Activated CD8-positive, alpha-beta memory T cell treated with anti-CD3 and anti-CD28 coated beads for 48 hours (primary cell): ENCODE data around the gene TMED10.

Experiments used
- DNase-seq, 3 experiments: peaks; one replicate each; pipeline ENCODE4 v3.0.0-alpha.2; 2020; ENCODE audit warnings: low read depth in 2 of 3, low spot score in 2 of 3

TMED10 gene

DNA sequence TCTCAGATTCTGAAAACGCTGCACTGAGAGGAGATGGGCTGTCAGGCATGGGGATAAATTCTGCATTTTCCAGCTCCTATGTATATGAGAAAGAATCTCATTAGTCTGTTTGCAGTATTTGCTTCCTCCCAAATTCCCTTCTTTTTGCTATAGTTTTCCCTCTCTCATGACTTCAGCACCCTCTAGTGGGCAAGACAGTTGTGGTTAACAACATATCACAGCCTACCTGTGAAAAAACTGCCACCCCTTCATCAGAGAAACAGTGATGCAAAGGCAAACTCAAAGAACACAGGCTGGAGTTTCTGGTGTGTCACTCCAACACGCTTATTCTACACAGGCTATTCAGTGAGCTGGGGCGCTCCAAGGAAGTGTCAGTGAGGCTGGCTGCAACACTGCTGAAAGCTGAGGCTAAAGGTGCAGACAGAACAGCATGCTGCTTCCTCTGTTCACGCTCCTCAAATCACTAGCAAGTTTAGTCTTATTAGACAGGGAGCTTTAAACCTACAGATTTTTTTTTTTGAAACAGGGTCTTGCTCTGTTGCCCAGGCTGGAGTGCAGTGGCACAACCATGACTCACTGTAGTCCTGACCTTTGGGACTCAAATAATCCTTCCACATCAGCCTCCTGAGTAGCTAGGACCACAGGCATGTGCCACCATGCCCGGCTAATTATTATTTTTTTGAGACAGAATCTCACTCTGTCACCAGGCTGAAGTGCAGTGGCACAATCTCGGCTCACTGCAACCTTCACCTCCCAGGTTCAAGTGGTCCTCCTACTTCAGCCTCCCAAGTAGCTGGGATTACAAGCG is 87.6 kb downstream of the TMED10 start:
- no peak for DNase-seq

DNA sequence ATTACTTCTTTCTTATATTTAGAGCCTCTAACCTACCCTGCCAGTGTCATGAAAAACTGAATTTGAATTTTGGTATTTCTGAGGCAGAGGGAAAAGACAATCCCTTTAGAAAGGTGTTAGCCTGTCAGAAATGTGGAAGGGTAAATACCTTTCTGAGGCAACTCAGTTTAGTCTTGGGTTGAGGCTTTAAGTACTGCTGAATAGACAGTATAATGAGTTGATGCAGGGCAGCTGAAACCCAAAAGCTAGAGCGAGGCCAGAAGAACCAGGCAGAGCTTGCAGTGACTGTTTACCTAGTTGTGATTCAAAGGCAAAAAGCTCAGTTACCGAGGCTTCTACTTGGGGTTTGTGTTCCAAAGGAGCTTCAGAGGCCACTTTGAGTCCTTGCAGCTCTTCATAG is 88.3 kb downstream of the TMED10 start:
- DNase-seq = no peak

DNA sequence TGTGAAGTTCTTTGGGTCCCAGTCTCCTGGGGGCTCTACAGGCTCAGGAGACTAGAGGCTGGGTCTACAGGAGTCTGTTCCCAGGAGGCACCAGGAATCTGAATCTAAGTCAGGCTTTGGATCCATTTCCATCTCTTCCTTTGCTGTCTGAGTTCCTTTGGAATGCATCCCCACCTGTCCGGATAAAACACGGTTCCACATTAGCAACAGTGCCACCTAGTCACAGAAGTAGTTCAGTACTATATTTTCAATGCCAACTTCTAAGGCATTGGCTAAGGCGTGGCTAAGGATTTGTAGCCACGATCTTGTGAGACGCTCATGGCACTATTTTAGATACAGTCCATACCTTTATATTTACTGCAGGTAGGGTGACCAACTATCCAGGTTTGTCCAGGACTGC is 91.9 kb downstream of the TMED10 start:
- no peak for DNase-seq

DNA sequence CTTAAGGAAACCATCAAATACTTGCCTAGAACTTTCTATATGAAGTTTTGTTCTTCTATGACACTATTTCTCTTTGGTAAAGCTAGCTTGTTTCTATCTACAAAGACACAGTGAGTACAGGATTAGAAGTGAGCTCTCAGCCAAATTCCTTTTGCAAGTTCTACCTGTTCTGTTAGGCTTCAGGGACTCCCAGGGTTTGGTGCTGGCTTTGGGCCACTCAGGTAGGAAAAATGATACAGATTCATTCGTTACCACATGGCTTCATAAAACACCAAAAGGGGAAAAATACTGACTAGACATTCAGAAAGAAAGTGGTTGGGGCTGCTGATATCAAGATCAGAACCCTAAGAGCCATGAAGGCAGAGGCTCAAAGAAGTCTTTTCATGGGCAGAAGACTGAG is 93.1 kb downstream of the TMED10 start:
- no peak for DNase-seq

DNA sequence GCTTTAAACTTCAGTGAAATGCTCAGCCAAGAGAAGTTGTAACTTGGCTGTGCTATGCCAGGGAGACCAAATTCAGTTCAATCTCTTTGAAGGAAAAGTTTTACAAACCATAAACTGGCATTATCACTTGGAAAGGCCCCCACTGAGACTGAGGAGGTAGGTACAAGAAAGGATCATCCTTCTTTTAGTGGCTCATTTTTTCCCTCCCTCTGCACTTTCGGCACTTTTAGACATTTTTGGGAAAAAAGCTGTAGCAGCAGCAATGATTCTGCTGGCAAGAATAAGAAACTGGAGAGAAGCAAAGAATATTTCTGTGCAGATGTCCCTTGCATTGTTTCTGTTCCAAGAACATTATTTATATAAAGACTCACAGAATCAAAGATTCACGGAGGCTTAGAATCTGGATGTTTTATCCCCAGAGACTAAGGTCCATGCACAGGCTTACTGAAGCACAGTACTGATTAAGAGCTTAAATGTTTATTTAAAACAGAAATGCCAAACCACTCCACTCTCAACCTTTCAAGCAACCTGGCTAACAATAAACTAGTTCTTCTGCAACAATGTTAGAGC is 94.7 kb downstream of the TMED10 start:
- DNase-seq = no peak
